Common myeloid progenitor, CD34-positive (primary cell): ENCODE results near the gene FAM163B.

Source experiments
- CTCF ChIA-PET: fragments of 350-600 bp; sonication (Branson Sonifier 250); formaldehyde crosslinking; loops from one replicate; lab custom pipeline; 2021; ENCODE audit warnings: antibody characterized with exemption; lab: Charles Lee
- POLR2A ChIA-PET: fragments of 350-600 bp; sonication (Branson Sonifier 250); formaldehyde crosslinking; loops from one replicate; lab custom pipeline; 2021; ENCODE audit warnings: antibody characterized with exemption; lab: Charles Lee
- DNase-seq, 3 donors: peaks; one replicate each; pipeline versions ENCODE4 v3.0.0 to v3.0.0-alpha.2; 2013
- H3K27ac ChIP-seq, 2 experiments: 1 replicate in 1 of 2; 2 replicates in 1 of 2; pipeline ENCODE4 v1.7.0; 2013; ENCODE audit warnings: inconsistent platforms in 2 of 2, low read length in 2 of 2, mild to moderate bottlenecking in 2 of 2, low read depth in 1 of 2, moderate library complexity in 1 of 2; ENCODE audit not compliant: severe bottlenecking in 2 of 2, insufficient read depth in 1 of 2, poor library complexity in 1 of 2
- H3K27me3 ChIP-seq, 5 experiments: replicated peaks in 2 of 5; 1 replicate in 3 of 5; 2 replicates in 2 of 5; pipeline versions ENCODE4 v1.6.1 to v1.7.0; 2013; ENCODE audit warnings: low read length in 4 of 5, mild to moderate bottlenecking in 2 of 5, moderate library complexity in 2 of 5, inconsistent platforms in 1 of 5; ENCODE audit not compliant: insufficient read depth in 5 of 5, control insufficient read depth in 4 of 5
- H3K36me3 ChIP-seq, 4 experiments: 1 replicate in 2 of 4; 2 replicates in 2 of 4; pipeline versions ENCODE4 v1.6.1 to v1.7.0; 2013; ENCODE audit warnings: low read length in 3 of 4, control low read depth in 1 of 4, mild to moderate bottlenecking in 1 of 4; ENCODE audit not compliant: control insufficient read depth in 4 of 4, insufficient read depth in 4 of 4
- H3K4me1 ChIP-seq, 4 experiments: 1 replicate in 3 of 4; 2 replicates in 1 of 4; pipeline versions ENCODE4 v1.6.1 to v1.7.1; 2013; ENCODE audit warnings: low read length in 3 of 4, mild to moderate bottlenecking in 3 of 4, control low read depth in 1 of 4, inconsistent platforms in 1 of 4, moderate library complexity in 1 of 4; ENCODE audit not compliant: control insufficient read depth in 4 of 4, insufficient read depth in 4 of 4; ENCODE audit errors: control extremely low read depth in 1 of 4
- H3K4me3 ChIP-seq, 7 experiments: 1 replicate in 4 of 7; 2 replicates in 3 of 7; pipeline versions ENCODE4 v1.5.1 to v1.7.0; 2013; ENCODE audit warnings: mild to moderate bottlenecking in 7 of 7, low read length in 6 of 7, moderate library complexity in 6 of 7, inconsistent platforms in 2 of 7, low read depth in 2 of 7, control low read depth in 1 of 7; ENCODE audit not compliant: insufficient read depth in 4 of 7, control insufficient read depth in 1 of 7; ENCODE audit errors: extremely low read depth in 1 of 7
- H3K9me3 ChIP-seq, 5 experiments: 1 replicate in 4 of 5; 2 replicates in 1 of 5; pipeline versions ENCODE4 v1.6.1 to v1.7.1; 2013; ENCODE audit warnings: low read length in 4 of 5, mild to moderate bottlenecking in 2 of 5, inconsistent platforms in 1 of 5, low read depth in 1 of 5, moderate library complexity in 1 of 5; ENCODE audit not compliant: control insufficient read depth in 4 of 5, insufficient read depth in 2 of 5; ENCODE audit errors: control extremely low read depth in 1 of 5
- WGBS: methylation state at CpG from one replicate; pipeline ENCODE4 v1.1.5; 2013; ENCODE audit not compliant: insufficient coverage; 5-methylcytosine and 5-hydroxymethylcytosine counted together

The FAM163B gene

GRCh38 chr9:133583111-133583510 lies 26.1 kb downstream of the FAM163B start:
- WGBS, result 93% methylated on average over 3 of the region's 3 CpGs
- no peaks in the 10 kb centered on the region for H3K36me3 ChIP-seq
- no peak overlapping the region for H3K4me3 ChIP-seq
- ChIA-PET CTCF (no interaction called here), POLR2A (interaction anchor here (0.6 kb wide), 1 partner anchor 33 kb away, joined by 3 read pairs; no protein-coding TSS in a partner anchor)
- H3K27me3 ChIP-seq, result peaks cover 0 to 66% (median 16%) of the 10 kb centered on the region in 5 experiments
- no peak overlapping the region for H3K27ac ChIP-seq
- peaks cover 0 to 30% (median 22%) of the 10 kb centered on the region in 4 experiments for H3K4me1 ChIP-seq
- no peak for DNase-seq
- H3K9me3 ChIP-seq, result no peaks in the 10 kb centered on the region

GRCh38 chr9:133582501-133583045 lies 26.6 kb downstream of the FAM163B start:
- Histone ChIP-seq H3K4me3 (no peak overlapping the region), H3K36me3 (no peaks in the 10 kb centered on the region), H3K27ac (no peak overlapping the region), H3K27me3 (peaks cover 0 to 70% (median 16%) of the 10 kb centered on the region in 5 experiments), H3K4me1 (peaks cover 0 to 30% (median 22%) of the 10 kb centered on the region in 4 experiments), H3K9me3 (no peaks in the 10 kb centered on the region)
- 97% methylated on average over 14 of the region's 14 CpGs for WGBS
- no peak for DNase-seq
- ChIA-PET CTCF (no interaction called here), POLR2A (no interaction called here)

GRCh38 chr9:133581513-133582343 lies 27.5 kb downstream of the FAM163B start:
- no peak for DNase-seq
- Histone ChIP-seq H3K27me3 (peaks cover 0 to 66% (median 16%) of the 10 kb centered on the region in 5 experiments), H3K9me3 (no peaks in the 10 kb centered on the region), H3K27ac (no peak overlapping the region), H3K4me1 (peaks cover 0 to 33% (median 25%) of the 10 kb centered on the region in 4 experiments), H3K36me3 (no peaks in the 10 kb centered on the region), H3K4me3 (no peak overlapping the region)
- CTCF ChIA-PET, result no interaction called here
- POLR2A ChIA-PET, result no interaction called here
- WGBS, result 91% methylated on average over 19 of the region's 19 CpGs

GRCh38 chr9:133581011-133581410 lies 28.2 kb downstream of the FAM163B start:
- WGBS, result 94% methylated on average over 3 of the region's 4 CpGs
- Histone ChIP-seq H3K27ac (no peak overlapping the region), H3K4me3 (no peak overlapping the region), H3K4me1 (peaks cover 0 to 36% (median 24%) of the 10 kb centered on the region in 4 experiments), H3K9me3 (no peaks in the 10 kb centered on the region), H3K36me3 (no peaks in the 10 kb centered on the region), H3K27me3 (peaks cover 0 to 66% (median 16%) of the 10 kb centered on the region in 5 experiments)
- DNase-seq, result no peak
- CTCF ChIA-PET, result no interaction called here
- POLR2A ChIA-PET, result no interaction called here

- Histone ChIP-seq H3K9me3 (no peaks in the 10 kb centered on the region), H3K27me3 (peaks cover 0 to 65% (median 16%) of the 10 kb centered on the region in 5 experiments), H3K4me3 (no peak overlapping the region), H3K4me1 (peaks cover 0 to 33% (median 20%) of the 10 kb centered on the region in 4 experiments), H3K27ac (no peak overlapping the region), H3K36me3 (no peaks in the 10 kb centered on the region)
- ChIA-PET CTCF (no interaction called here), POLR2A (no interaction called here)
- no peak for DNase-seq
- 85% methylated on average over 5 of the region's 6 CpGs for WGBS
These were observed 28.8 kb downstream of the FAM163B start for GRCh38 chr9:133580419-133580738.

- Histone ChIP-seq H3K4me3 (no peak overlapping the region), H3K4me1 (peaks cover 0 to 27% (median 15%) of the 10 kb centered on the region in 4 experiments), H3K27ac (no peak overlapping the region), H3K9me3 (no peaks in the 10 kb centered on the region), H3K27me3 (peaks cover 0 to 59% (median 16%) of the 10 kb centered on the region in 5 experiments), H3K36me3 (no peaks in the 10 kb centered on the region)
- no peak for DNase-seq
- POLR2A ChIA-PET, result interaction anchor here (0.6 kb wide), 1 partner anchor 159 kb away, joined by 3 read pairs; no protein-coding TSS in a partner anchor
- CTCF ChIA-PET, result no interaction called here
- 90% methylated on average over 22 of the region's 31 CpGs for WGBS
These were observed 29.4 kb downstream of the FAM163B start for GRCh38 chr9:133579601-133580418.
